ENCODE results near the gene FXYD2. TPM values are rescaled to one million over a fixed set of nuclear protein-coding genes. Genes with fewer than 3 reads are reported as not detected.

The FXYD2 gene
- polyA plus RNA-seq, 3 donors, result 504 to 530 (median 517) TPM

GRCh38 chr11:117780456-117780855 lies 44.1 kb downstream of the FXYD2 start:
- no peak for DNase-seq

GRCh38 chr11:117774553-117774952 lies 50.0 kb downstream of the FXYD2 start:
- no peak for DNase-seq

- no peak for DNase-seq
Observed at GRCh38 chr11:117772360-117772759, 52.2 kb downstream of the FXYD2 start.

- no peak for DNase-seq
Observed at GRCh38 chr11:117771841-117772240, 52.7 kb downstream of the FXYD2 start.

- no peak for DNase-seq
Observed at GRCh38 chr11:117771197-117771596, 53.3 kb downstream of the FXYD2 start.

- no peak for DNase-seq
Observed at GRCh38 chr11:117770061-117770460, 54.5 kb downstream of the FXYD2 start.

Other genes starting within 250 kb of the FXYD2 start
- 1 to 10 TPM; 2.4 to 4.0 (median 2.9) TPM for gene DSCAML1, start 27.5 kb downstream of the FXYD2 start, polyA plus RNA-seq (ENCODE audit: insufficient read length in 3 of 3)
- gene FXYD6, start 51.9 kb upstream of the FXYD2 start, polyA plus RNA-seq (ENCODE audit: insufficient read length in 3 of 3), result 100 to 1,000 TPM; 111 to 141 (median 136) TPM
- under 1 TPM; 0.50 to 0.92 (median 0.71) TPM for gene TMPRSS13, start 104.7 kb upstream of the FXYD2 start, polyA plus RNA-seq (ENCODE audit: insufficient read length in 3 of 3)
- gene IL10RA, start 161.7 kb upstream of the FXYD2 start, polyA plus RNA-seq (ENCODE audit: insufficient read length in 3 of 3), result 1 to 10 TPM; 2.0 to 3.8 (median 2.5) TPM

All from renal pelvis (tissue), 4 donors.